ENCODE data around the gene LAIR2.

Gene LAIR2

DNA sequence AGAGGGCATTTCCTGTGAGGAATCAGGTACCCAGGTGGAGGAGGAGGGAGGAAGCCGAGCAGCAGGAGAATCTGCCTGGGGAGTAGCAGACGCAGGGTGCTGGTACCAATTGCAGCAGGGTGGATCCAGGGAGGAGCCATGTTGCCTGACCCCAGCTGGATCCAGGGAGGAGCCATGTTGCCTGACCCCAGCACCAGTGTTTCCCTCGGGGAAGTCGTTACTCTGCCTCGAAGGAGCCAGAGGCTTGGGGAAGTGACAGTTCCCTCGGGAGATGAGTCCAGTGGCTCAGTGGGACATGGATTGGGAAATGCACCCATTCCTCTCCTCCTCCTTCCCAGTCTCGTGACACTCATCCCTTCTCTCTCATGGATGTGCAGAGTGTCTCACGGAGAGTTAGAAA, 31.5 kb downstream of the LAIR2 start:
- no peak for DNase-seq (ENCODE audit: low read depth, low spot score)

- no peak for DNase-seq (ENCODE audit: low read depth, low spot score)
These were observed 33.0 kb downstream of the LAIR2 start for GRCh38 chr19:54535601-54536000.

DNA sequence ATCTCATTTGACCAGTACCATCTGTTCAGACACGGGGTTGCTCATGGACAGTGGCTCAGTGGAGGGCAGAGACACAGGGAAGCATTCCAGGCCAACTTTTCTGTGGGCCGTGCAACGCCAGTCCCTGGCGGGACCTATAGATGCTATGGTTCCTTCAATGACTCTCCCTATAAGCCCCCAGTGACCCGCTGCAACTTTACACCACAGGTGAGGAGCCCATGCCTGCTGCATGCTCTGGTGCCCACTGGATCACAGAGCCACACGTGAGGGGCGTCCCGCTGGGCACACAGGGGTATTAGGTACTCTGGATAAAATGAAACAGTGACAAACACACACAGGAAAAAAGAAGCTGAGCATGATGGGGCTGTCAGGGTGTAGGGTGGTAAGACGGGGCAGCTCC, 34.3 kb downstream of the LAIR2 start:
- no peak for DNase-seq (ENCODE audit: low read depth, low spot score)

DNA sequence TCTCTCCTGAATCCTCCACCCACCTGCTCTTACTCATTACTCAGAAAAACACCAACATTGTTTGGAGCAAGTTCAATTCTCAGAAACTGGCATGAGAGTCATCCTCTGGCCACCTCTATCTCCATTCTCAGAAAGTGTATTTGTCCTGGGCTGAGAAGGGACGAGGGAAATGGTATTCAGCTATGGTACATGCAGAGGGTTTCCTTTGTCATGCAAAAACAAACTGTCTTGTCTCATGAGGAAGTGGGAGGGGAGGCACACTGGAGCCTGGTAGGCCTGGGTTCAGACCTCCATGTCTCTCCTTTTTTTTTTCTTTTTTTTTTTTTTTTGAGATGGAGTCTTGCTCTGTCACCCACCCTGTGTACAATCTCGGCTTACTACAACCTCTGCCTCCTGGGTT, 39.1 kb downstream of the LAIR2 start:
- DNase-seq (ENCODE audit: low read depth, low spot score): no peak

DNA sequence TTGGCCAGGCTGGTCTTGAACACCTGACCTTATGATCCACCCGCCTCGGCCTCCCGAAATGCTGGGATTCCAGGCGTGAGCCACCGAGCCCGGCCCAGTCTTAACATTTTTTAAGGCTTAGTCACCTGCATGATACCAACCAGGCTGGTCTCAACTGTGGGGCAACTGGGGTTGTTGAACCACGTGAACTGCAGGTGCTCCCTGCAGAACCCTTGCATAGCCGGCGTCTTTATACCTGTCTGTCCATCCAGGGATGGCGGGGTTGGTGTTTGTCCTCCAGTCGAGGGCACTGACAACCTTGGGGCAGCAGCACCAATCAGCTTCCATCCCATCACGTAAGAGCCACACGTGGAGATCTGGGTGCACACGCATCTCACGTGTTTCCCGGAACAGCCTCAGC, 46.2 kb downstream of the LAIR2 start:
- DNase-seq (ENCODE audit: low read depth, low spot score): no peak

- DNase-seq (ENCODE audit: low read depth, low spot score): no peak
These were observed 46.6 kb downstream of the LAIR2 start for GRCh38 chr19:54549224-54549623.

DNA sequence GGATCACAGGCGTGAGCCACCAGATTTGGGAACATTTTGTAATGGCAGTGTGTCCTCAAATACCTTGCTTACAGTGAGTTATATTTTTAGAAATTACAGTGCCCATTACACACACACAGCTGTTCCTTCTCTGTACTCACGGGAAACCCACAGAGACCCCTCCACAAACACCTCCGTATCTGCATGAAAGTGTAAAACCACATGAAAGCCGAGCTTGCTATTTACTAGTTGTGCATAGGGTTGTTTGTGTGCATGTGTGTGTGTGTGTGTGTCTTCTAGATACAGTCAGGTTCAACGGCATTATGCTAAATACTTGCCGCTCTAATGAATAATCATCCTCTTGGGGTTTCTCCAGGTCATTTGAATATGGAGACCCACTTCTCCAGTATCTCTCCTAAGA, 48.7 kb downstream of the LAIR2 start:
- no peak for DNase-seq (ENCODE audit: low read depth, low spot score)

DNA sequence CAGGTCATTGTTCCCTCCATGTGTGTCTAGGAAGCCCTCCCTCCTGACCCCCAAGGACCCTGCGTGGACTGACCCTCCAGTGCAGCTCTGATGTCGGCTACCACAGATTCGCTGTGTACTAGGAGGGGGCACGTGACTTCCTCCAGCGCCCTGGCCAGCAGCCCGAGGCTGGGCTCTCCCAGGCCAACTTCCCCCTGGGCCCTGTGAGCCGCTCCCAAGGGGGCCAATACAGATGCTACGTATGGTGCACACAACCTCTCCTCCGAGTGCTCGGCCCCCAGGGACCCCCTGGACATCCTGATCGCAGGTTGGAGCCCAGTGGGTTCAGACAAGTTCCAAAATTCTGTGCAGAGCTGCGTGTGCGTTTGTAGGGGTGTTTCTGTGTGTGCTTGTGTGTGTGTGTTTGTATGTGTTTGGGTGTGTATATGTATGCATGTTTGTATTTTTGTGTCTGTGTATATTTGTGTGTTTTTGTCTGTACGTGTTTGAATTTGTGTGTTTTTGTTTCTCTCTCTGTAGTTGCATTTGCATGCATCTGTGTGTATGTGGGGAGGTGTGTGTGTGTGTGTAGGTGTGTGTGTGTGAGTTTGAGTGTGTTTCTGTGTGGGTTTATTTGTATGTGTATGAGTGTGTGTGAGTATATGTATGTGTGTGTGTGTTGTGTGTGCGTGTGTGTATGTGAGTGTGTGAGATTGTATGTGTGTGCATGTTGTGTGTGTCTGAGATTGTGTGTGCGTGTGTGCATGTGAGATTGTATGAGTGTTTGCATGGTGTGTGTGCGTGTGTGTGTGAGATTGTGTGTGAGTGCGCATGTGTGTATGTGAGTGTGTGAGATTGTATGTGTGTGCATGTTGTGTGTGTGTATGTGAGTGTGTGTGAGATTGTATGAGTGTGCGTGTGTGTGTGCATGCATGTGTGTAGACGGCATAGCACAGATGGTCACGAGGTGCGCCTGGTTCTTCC, 49.6 kb downstream of the LAIR2 start:
- no peak for DNase-seq (ENCODE audit: low read depth, low spot score)

DNA sequence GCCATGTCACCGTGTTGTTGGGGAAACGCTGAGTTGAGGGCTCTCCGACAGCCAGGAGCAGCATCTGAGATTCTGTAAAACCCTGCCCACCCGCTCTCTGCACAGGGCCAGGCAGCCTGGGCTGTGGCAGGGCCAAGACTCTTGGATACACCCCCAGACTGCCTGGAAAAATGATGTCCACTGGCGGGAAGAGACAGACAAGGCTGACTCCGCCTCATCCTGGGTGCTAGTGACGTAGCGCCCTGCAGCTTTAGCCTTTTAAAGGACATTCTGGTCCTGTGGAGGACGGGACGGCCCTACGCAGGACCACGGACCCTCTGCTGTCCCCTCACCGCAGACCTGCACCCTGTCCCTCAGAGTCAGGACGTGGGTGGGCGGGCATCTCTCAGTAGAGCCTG, 50.3 kb downstream of the LAIR2 start:
- no peak for DNase-seq (ENCODE audit: low read depth, low spot score)

GRCh38 chr19:54554006-54554405, 51.4 kb downstream of the LAIR2 start:
- DNase-seq (ENCODE audit: low read depth, low spot score): no peak

GRCh38 chr19:54554896-54555295, 52.3 kb downstream of the LAIR2 start:
- no peak for DNase-seq (ENCODE audit: low read depth, low spot score)

- DNase-seq (ENCODE audit: low read depth, low spot score): no peak
These were observed 53.6 kb downstream of the LAIR2 start for GRCh38 chr19:54556194-54556593.

GRCh38 chr19:54558339-54558738, 55.7 kb downstream of the LAIR2 start:
- DNase-seq (ENCODE audit: low read depth, low spot score): no peak
